ENCODE data around the gene TSBP1.

The TSBP1 gene

GRCh38 chr6:32371803-32372202 is at the start of gene TSBP1:
TSBP1 (minus strand) TSS chr6:32371903; CDS start chr6:32371706, 197 bp downstream.
- TF ChIP-seq CTCF (conservative IDR thresholded peaks at IDR 0.05; ENCODE audit: low read depth, low read length), result no peak
- H3K4me3 ChIP-seq (ENCODE audit: low read length), result no peak within 1 kb of the TSS
- no peak for DNase-seq (ENCODE audit: low read depth)

- DNase-seq (ENCODE audit: low read depth), result no peak
- no peak overlapping the region for H3K4me3 ChIP-seq (ENCODE audit: low read length)
- no peak for TF ChIP-seq CTCF (conservative IDR thresholded peaks at IDR 0.05; ENCODE audit: low read depth, low read length)
Measured at GRCh38 chr6:32416036-32416435, 44.3 kb upstream of the TSBP1 start.

- no peak overlapping the region for H3K4me3 ChIP-seq (ENCODE audit: low read length)
- DNase-seq (ENCODE audit: low read depth), result no peak
- peak; percentile 98 for TF ChIP-seq CTCF (conservative IDR thresholded peaks at IDR 0.05; ENCODE audit: low read depth, low read length)
Measured at GRCh38 chr6:32415521-32416019, 43.9 kb upstream of the TSBP1 start.

- DNase-seq (ENCODE audit: low read depth), result peak; percentile 16
- no peak overlapping the region for H3K4me3 ChIP-seq (ENCODE audit: low read length)
- TF ChIP-seq CTCF (conservative IDR thresholded peaks at IDR 0.05; ENCODE audit: low read depth, low read length), result peak; percentile 95
Measured at GRCh38 chr6:32413427-32414047, 41.8 kb upstream of the TSBP1 start.

GRCh38 chr6:32411566-32412327 is 40.0 kb upstream of the TSBP1 start:
- TF ChIP-seq CTCF (conservative IDR thresholded peaks at IDR 0.05; ENCODE audit: low read depth, low read length), result no peak
- H3K4me3 ChIP-seq (ENCODE audit: low read length), result no peak overlapping the region
- no peak for DNase-seq (ENCODE audit: low read depth)

GRCh38 chr6:32410906-32411305 is 39.2 kb upstream of the TSBP1 start:
- no peak overlapping the region for H3K4me3 ChIP-seq (ENCODE audit: low read length)
- DNase-seq (ENCODE audit: low read depth), result no peak
- TF ChIP-seq CTCF (conservative IDR thresholded peaks at IDR 0.05; ENCODE audit: low read depth, low read length), result no peak

- no peak for TF ChIP-seq CTCF (conservative IDR thresholded peaks at IDR 0.05; ENCODE audit: low read depth, low read length)
Measured at GRCh38 chr6:32406857-32407256, 35.2 kb upstream of the TSBP1 start, which contains the start of gene BTNL2. BTNL2 (minus strand) TSS chr6:32407181; CDS start chr6:32407123, 58 bp downstream.

More at GRCh38 chr6:32406857-32407256, 35.2 kb upstream of the TSBP1 start, which contains the start of gene BTNL2:
- no peak within 1 kb of the TSS for H3K4me3 ChIP-seq (ENCODE audit: low read length)
- no peak for DNase-seq (ENCODE audit: low read depth)

All from retinal pigment epithelial cell (primary cell).